ENCODE results near the gene TMEM54.

The TMEM54 gene

GRCh38 chr1:32860566-32860965, 40.6 kb downstream of the TMEM54 start:
- no peak for DNase-seq

- no peak for DNase-seq
Observed at GRCh38 chr1:32859915-32860314, 41.3 kb downstream of the TMEM54 start.

- no peak for DNase-seq
Observed at GRCh38 chr1:32858791-32859190, 42.4 kb downstream of the TMEM54 start.

GRCh38 chr1:32858136-32858535, 43.1 kb downstream of the TMEM54 start:
- DNase-seq, result no peak

GRCh38 chr1:32855861-32856617, 45.1 kb downstream of the TMEM54 start:
- no peak for DNase-seq

GRCh38 chr1:32848354-32849063, 52.7 kb downstream of the TMEM54 start:
- DNase-seq, result no peak

All from CD4-positive, alpha-beta T cell treated with Interferon alpha-2 for 1 hour (primary cell).